Measurements from ENCODE around the gene RIN1. TPM values are rescaled to one million over a fixed set of nuclear protein-coding genes. Genes with fewer than 3 reads are reported as not detected.
A peak's percentile ranks its signal among the peaks of the same experiment; 100 is the strongest.

RIN1 gene
- total RNA-seq, 1 experiment from 2014 or later: 82.1 TPM

DNA sequence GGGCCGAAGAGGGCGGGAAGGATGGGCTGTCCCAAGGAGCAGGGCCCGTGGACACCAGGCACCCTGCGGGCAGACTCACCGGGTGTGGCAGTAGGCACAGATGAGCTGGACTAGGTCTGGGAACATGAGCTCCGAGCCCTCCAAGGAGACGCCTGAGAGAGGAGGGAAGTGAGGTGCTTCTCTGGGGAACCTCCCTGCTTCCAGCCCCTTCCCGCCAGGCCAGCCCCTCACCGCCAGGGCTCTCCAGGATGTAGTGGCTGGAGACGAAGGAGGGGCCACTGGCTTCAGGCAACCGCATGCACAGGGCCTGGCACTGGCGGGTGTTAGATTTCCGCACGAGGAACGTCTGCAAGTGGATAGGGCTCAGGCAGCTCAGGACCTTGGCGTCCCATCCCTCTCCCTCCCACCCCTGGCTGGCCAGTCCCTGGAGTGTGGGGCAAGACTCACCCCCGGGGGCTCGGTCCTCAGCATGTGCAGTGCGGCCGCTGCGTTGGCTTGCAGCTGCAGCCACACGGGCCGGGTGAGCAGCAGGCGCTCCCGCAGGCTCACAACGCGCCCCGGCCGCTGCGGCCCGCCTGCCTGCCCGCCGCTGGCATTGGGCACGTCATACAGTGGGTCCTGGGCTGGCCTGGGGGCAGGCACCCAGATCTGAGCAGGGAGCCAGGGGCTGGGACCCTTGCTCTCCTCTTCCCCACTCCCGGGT lies 552 bp downstream of the RIN1 start:
- DNase-seq (ENCODE audit: low read depth): peak; percentile 78

GRCh38 chr11:66334605-66335442 lies 1.4 kb downstream of the RIN1 start:
- DNase-seq (ENCODE audit: low read depth): no peak

- DNase-seq (ENCODE audit: low read depth): no peak
Observed at GRCh38 chr11:66333896-66334604, 2.2 kb downstream of the RIN1 start.

DNA sequence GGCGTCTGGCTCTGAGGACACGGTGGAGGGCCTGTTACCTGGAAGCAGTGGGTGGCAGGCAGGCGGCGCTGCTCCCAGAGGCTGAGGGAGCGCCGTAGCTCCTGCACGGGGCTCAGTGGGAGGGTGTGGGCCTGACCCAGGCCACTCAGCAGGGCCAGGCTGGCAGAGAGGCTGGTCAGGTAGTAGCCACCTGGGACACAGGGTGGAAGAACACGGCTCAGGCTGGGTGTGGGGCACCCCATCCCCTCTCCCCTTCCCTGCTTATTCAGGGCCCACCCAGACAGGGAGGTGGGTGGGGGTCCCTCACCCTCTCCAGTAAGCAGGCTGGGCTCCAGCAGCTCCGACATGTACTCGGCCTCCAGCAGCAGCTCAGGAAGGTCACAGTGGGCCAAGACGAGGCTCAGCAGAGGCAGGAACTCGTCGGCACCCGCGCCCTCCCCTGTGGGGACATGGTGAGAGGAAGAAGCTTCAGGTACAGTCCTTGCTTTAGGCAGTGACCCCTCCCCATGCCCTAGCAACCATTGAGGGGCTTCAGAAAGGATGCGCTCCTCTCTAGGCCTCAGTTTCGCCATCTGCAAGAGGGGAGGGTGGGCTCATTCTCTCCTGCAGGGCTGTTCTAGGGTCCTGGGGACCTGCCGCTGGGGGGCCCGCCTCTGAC lies 2.9 kb downstream of the RIN1 start:
- DNase-seq (ENCODE audit: low read depth): no peak

GRCh38 chr11:66332371-66333219 lies 3.6 kb downstream of the RIN1 start:
- no peak for DNase-seq (ENCODE audit: low read depth)

- DNase-seq (ENCODE audit: low read depth): no peak
Observed at GRCh38 chr11:66331542-66332370, 4.5 kb downstream of the RIN1 start.

DNA sequence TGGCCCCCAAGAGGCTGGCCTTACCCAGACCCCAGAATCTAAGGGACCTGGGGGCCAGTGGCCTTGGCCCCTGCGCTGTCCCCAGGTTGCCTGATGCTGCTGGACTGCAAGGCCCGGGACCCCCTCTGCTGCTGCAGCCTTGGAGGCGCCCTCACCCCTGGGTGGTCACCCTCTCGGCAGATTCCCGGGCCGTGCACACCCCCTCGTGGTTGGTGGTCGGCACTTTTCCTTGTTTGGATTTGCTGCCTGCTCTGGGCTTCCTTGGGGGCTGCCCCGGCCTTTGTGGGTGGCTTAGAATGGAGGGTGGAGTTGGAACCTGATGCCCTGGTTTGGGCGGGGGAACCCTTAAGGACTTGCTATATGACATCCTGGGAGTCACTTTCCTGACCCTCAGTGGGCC lies 5.3 kb downstream of the RIN1 start:
- DNase-seq (ENCODE audit: low read depth): no peak

DNA sequence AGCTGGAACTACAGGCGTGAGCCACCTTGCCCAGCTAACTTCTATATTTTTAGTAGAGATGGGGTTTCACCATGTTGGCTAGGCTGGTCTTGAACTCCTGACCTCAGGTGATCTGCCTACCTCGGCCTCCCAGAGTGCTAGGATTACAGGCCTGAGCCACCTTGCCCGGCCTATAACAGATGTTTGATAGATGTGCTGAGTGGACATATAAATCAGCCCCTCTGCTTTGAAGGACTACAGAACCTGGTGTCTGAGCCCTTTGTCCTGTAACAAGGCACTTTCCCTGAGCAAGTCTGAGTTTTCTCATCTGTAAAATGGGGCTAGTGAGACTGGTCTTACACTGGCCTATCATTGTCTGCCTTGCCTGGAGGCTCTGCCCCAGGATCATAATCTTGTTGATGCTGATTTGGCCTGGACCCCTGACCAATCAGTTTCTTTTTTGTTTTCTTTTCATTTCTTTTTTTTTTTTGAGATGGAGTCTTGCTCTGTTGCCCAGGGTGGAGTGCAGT lies 7.0 kb downstream of the RIN1 start:
- no peak for DNase-seq (ENCODE audit: low read depth)

DNA sequence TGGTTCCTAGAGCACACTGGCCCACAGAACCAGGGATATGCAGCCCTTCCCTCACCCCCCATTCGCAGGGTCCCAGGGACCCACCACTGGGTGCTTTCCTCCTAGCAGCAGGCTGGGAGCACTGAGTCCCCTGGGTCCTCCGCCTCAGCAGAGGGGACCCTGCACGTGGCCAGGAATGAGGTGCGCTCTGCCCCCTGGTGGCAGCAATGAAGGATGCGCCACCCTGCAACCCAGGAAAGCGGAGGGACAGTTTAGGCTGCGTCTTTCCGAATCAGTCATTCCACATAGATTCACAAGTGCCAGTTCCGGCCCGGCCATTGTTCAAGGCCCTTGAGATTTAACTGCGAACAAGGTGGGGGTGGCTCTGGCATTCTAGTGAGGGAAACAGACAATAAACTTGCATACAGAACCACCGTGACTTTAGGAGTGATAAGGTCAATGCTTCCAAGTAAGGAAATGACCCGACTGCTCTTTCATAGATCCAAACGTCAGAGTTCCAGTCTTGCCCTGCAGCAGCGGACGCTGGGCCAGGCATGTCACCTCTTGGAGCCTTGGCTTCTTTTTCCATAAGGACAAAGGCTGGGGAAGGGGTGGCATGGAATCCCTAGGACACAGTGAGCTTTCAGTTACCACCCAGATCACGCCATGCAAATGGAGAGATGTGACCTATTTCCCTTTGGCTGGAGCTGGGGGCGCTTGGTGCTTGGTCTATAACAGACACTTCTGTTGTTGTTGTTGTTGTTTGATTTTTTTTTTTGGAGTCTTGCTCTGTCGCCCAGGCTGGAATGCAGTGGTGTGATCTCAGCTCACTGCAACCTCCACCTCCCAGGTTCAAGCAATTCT lies 7.7 kb downstream of the RIN1 start:
- peak; percentile 76 for DNase-seq (ENCODE audit: low read depth)

DNA sequence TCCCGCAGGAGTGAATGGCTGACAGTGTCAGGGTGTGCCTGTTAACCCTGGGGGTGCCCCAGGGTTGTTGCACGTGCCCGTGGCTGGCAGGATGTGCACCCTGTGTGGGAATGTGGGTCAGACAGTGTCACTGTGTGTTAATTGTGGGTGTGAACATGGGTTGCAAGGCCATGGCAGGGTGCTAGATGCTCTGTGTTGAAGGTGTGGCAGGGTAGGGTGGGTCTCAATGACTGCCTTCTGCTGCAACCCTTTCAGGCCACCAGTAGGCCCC lies 8.3 kb downstream of the RIN1 start:
- no peak for DNase-seq (ENCODE audit: low read depth)

DNA sequence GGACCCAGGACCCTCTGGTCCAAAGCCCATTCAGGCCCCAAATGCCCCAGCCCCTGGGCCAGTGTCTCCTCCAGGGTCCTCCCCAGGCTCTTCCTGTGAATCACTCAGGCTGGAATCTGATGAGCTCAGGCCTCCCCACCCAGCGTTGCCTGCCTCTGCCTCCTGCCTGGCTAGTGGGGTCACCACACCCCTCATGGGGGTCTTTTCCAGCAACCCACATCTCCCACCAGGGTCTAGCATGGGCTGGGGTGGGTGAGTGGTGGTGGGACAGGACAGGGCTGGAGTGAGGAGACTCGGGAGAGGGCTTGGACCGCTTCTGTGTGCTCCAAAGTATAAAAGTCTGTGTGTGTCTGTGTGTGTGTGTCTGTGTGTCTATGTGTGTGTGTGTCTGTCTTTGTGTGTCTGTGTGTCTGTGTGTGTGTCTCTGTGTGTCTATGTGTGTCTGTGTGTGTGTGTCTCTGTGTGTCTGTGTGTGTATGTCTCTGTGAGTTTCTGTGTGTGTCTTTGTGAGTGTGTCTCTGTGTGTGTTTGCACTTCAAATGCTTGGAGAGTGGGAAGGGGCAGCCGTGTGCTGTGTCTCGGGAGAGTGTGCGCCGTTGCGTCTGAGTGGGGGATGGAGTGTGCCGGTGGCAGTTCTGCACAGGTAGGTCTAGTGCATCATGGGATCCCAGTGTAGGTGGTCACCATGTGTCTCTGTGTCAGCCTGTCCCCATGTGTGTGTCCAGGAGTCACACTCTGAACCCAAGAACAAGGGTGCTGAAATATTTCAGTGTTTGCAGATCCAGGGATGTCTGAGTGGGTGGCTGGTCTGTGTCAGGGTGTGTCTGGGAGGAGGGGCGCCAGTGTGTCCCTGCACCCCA lies 8.8 kb downstream of the RIN1 start:
- peak; percentile 55 for DNase-seq (ENCODE audit: low read depth)

DNA sequence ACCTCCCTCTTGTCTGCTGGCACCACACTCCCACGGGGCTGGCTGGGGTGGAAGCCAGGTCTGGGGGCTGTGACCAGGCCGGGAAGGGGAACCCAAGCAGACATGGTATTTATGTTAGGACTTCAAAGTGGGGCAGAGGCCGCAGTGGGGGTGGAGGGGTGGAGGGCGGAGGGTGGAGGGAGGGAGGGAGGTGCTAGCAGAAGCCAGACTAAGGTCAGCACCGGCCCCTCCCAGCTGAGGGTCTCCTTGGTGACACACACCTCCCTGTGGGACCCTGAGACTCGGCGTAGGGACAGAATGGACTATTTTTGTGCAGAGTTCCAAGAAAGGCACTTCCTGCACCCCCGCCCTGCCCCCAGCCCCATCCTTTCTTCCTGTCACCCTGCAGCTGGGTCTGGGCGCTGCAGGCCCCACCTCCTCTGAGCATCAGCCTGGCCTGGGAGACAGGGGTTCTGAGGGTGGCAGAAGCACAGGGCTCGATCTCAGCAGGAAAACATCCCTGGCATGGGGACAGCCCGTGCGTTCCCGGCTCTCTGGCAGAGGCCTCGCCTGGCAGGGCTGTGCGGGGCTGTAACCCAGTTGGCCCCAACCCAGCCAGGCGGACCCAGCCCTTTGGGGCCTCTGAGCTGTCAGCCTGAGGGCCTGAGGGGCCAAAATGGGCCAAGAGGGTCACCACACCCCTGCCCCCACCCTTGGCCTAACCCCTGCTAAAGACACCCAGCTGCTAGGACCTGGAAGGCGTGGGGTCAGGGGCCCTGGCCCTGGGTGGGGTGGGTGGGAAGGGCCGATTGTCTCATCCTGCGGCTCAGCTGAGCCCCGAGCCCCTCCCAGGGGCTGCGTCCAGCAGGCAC lies 9.7 kb downstream of the RIN1 start:
- no peak for DNase-seq (ENCODE audit: low read depth)

DNA sequence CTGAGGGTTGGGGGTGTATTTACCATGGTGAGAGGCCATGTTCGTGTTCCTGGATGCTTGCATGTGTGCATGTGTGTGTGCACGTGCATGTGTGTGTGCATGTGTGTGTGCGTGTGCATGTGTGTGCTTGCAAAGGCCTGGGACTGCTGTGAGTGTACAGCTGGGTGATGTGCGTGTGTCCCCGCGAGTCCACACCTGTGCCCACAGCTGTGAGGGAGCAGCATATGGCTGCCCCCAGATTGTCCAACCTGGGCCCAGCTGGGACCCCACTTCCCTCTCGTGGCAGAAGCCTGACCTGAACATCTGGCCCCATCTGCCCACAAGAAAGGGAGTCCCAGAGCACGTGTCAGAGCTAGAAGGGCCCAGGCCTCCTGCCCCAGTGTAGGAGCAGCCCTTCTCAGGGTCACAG lies 11.0 kb downstream of the RIN1 start:
- DNase-seq (ENCODE audit: low read depth): no peak

GRCh38 chr11:66324664-66325063 lies 11.6 kb downstream of the RIN1 start:
- no peak for DNase-seq (ENCODE audit: low read depth)

DNA sequence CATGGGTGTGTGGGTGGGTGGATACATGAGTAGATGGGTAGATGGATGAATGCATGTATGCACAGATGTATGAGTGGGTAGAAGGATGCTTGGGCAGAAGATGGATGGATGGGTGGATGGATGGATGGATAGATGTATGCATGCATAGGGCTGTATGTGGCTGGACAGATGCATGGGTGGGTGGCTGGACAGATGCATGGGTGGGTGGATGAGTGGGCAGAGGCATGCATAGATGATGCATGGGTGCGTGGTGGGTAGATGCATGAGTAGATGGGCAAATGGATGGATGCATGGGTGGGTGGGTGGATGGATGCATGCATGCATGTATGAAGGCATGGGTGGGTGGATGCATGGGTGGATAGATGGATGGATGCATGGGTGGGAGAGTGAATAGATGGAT lies 12.6 kb downstream of the RIN1 start:
- DNase-seq (ENCODE audit: low read depth): no peak

DNA sequence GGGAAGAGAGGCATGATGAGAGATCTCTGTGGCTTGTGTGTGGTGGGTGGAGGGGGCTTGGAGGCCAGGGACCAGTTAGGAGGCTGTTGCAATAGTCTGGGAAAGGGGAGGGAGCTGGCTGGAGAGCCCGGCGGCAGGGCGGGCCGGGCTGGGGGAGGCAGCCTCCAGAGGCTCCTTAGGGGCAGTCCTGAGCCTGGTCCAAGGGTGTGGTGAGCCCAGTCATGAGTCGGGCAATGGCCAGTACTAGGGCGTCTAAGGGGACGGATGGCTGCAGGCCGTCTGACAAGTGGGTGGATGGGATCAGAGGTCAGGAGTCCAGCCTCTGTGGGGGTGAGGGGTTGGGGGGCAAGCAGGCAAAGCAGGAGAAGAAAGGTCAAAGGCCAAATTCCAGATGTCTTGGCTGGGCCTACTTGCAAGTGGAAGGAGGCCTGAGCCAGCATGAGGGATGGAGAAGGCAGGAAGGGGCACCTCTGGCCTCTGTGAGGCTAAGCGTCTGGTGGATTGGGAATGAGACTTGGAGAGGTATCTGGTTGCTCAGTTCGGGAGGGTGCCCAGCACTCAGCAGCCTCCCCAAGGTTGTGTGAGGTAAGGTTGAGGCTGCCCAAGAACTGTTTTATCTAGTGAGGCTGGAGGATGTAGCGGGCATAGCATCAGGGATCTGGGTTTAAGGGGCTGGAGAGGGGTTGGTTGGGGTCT lies 13.4 kb downstream of the RIN1 start:
- DNase-seq (ENCODE audit: low read depth): no peak

GRCh38 chr11:66321606-66322005 lies 14.6 kb downstream of the RIN1 start:
- no peak for DNase-seq (ENCODE audit: low read depth)
